ENCODE results near the gene SPP1. TPM values are rescaled to one million over a fixed set of nuclear protein-coding genes. Genes with fewer than 3 reads are reported as not detected.
"Not testable (repeated sequence)": the region's sequence is repeated elsewhere in the genome, so short reads cannot be mapped to it uniquely, and the experiment has no call there.

Gene SPP1
- total RNA-seq, 4 donors from 2014 or later: 1.0 to 16.7 (median 8.9) TPM

DNA sequence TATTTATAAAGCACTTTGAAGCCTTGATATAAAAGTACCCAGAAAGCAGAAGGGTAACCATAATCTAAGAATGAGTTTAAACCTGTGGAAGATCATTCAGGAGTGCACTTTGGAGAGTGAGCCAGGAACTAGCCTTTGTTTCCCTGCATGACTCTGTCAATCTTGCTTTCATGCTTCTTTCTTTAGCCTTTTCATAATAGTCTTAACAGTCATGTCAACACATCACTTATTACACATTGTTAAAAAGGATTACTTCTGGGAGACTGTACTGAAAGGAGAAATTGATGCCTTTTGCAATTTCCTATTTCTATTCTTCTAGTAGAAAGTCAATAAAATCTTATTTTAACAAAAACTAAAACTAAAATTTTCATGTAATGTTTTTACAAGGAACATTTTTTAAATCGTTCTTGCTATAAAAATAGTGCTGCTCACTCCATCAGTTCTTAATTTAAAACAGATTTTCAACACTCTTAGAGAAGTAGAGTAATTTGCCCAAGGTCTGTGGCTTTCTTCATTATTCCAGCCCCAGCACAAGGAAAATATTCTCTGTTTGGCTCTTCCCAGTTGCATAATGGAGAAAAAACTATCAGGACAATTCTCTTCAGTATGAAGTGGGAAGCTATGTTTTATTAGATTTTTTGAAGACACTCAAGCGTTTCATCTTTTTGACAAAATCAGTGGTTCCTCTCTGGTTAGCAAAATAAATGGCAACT, 35.4 kb upstream of the SPP1 start:
- DNase-seq: no peak
- Histone ChIP-seq H3K27me3 (no peaks in the 10 kb centered on the region), H3K4me3 (replicated peaks in 1 of 3) (no peak overlapping the region), H3K9me3 (no peaks in the 10 kb centered on the region), H3K27ac (no peak overlapping the region), H3K4me1 (no peaks in the 10 kb centered on the region), H3K36me3 (no peaks in the 10 kb centered on the region)
- TF ChIP-seq POLR2A (IDR thresholded peaks at IDR 0.05): no peak
- TF ChIP-seq, protein P1, sequence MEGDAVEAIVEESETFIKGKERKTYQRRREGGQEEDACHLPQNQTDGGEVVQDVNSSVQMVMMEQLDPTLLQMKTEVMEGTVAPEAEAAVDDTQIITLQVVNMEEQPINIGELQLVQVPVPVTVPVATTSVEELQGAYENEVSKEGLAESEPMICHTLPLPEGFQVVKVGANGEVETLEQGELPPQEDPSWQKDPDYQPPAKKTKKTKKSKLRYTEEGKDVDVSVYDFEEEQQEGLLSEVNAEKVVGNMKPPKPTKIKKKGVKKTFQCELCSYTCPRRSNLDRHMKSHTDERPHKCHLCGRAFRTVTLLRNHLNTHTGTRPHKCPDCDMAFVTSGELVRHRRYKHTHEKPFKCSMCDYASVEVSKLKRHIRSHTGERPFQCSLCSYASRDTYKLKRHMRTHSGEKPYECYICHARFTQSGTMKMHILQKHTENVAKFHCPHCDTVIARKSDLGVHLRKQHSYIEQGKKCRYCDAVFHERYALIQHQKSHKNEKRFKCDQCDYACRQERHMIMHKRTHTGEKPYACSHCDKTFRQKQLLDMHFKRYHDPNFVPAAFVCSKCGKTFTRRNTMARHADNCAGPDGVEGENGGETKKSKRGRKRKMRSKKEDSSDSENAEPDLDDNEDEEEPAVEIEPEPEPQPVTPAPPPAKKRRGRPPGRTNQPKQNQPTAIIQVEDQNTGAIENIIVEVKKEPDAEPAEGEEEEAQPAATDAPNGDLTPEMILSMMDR (IDR thresholded peaks at IDR 0.05): no peak
- intact Hi-C loops (cut with DNase I): no loop called here
- 68 to 74% methylated on average over 2 of the region's 2 CpGs for whole genome bisulfite sequencing, 2 donors

DNA sequence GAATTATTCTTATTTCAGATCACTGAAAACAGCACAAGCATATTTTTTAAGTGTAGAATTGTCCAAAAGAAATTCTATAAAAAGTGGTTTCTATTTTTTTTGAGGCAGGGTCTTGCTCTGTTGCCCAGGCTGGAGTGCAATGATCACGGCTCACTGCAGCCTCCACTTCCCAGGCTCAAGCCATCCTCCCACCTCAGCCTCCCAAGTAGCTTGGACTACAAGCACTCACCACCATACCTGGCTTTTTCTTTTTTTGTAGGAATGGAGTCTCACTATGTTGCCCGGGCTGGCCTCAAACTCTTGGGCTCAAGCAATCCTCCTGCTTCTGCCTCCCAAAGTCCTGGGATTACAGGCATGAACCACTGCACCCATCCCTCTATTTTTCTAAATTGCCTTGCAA, 34.7 kb upstream of the SPP1 start:
- DNase-seq; H3K36me3 ChIP-seq; H3K27me3 ChIP-seq; H3K27ac ChIP-seq; H3K4me3 ChIP-seq (replicated peaks in 1 of 3); H3K9me3 ChIP-seq; H3K4me1 ChIP-seq; intact Hi-C loops (cut with DNase I): not testable (repeated sequence)
- 94 to 96% methylated on average over 2 of the region's 2 CpGs for WGBS, 2 donors

DNA sequence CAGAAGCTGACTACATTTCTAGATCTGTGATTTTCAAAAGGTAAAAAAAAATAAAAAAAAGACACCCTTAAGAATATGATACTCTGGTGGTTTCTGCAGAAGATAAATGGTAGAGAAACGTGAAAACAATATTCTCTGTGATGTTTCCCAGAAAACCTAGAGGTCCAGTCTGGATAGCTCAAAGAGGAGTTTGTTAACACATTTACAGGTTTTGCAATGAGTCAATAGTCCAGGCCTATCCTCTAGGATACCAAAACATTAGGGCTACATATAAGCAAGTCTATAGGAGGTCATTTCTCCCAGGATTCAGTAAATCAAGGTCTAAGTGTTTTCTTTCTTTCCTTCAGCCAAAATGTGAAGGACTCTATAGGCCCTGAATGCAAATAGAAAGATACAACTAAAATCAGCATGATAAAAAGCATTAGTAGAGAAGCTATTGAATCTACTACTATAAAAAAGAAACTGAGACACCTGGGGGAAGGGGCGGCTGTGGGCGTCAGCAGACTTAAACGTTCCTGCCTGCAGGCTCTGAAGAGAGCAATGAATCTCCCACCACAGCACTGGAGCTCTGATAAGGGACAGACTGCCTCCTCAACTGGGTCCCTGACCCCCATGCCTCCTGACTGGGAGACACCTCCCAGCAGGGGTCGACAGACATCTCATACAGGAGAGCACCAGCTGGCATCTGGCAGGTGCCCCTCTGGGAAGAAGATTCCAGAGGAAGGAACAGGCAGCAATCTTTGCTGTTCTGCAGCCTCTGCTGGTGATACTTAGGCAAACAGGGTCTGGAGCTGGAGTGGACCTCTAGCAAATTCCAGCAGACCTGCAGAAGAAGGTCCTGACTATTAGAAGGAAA, 33.7 kb upstream of the SPP1 start:
- DNase-seq: no peak
- no peak overlapping the region for H3K27ac ChIP-seq
- H3K27me3 ChIP-seq: no peaks in the 10 kb centered on the region
- H3K9me3 ChIP-seq: no peaks in the 10 kb centered on the region
- no peak for TF ChIP-seq POLR2A (IDR thresholded peaks at IDR 0.05)
- TF ChIP-seq, protein P1 (IDR thresholded peaks at IDR 0.05): no peak
- no peak overlapping the region for H3K4me3 ChIP-seq (replicated peaks in 1 of 3)
- H3K36me3 ChIP-seq: no peaks in the 10 kb centered on the region
- no peaks in the 10 kb centered on the region for H3K4me1 ChIP-seq
- intact Hi-C loops (cut with DNase I): no loop called here
- 71 to 72% methylated on average over 5 of the region's 5 CpGs for WGBS, 2 donors

DNA sequence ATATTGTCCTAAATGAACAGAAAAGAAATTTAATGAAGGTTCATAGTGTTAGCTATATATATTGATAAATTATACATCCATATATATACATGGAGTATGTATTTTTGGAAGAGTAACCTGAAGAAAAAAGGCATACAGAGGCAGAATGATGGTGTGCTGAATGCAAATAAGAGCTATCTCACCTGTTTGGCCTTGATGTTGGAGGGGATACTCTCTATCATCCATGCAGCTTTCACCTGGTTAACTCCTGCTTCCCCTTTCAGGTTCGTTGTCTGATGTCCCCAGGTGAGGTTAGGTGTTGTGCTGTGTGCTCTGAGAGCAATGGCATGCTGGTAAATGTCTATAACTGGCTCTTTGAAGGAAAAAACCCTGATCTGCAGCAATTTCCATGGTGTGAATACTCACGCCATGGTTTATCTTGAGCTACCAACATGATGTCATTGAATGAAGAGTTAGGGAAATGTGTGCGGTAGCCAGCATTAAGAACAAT, 31.8 kb upstream of the SPP1 start:
- TF ChIP-seq POLR2A (IDR thresholded peaks at IDR 0.05): no peak
- no peaks in the 10 kb centered on the region for H3K4me1 ChIP-seq
- H3K27me3 ChIP-seq: no peaks in the 10 kb centered on the region
- H3K27ac ChIP-seq: no peak overlapping the region
- H3K9me3 ChIP-seq: no peaks in the 10 kb centered on the region
- intact Hi-C loops (cut with DNase I): no loop called here
- no peak overlapping the region for H3K4me3 ChIP-seq (replicated peaks in 1 of 3)
- H3K36me3 ChIP-seq: no peaks in the 10 kb centered on the region
- no peak for DNase-seq
- WGBS, 2 donors: 90 to 97% methylated on average over 3 of the region's 3 CpGs

DNA sequence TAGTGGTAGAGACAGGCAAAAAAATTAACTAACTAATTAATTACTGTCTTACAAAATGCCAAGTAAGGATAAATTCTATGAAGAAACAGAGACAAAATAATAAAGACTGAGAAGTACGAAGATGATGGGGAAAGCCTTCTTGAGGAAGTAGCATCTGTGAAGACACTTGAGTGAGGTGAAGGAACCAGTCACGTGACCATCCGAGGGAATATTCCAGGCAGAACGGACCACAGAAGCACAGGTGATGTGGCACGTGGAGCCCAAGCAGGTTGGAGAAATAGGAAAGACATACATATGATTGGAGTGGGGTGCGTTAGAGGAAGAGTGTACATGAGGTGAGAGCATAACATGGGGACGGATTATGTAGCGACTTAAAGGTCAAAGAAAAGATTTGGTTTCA, 30.5 kb upstream of the SPP1 start:
- Histone ChIP-seq H3K36me3 (no peaks in the 10 kb centered on the region), H3K27ac (no peak overlapping the region), H3K27me3 (no peaks in the 10 kb centered on the region), H3K4me3 (replicated peaks in 1 of 3) (no peak overlapping the region), H3K9me3 (no peaks in the 10 kb centered on the region), H3K4me1 (peaks cover 0 to 2% of the 10 kb centered on the region in 2 donors)
- 94 to 95% methylated on average over 8 of the region's 8 CpGs for WGBS, 2 donors
- intact Hi-C loops (cut with DNase I): no loop called here
- DNase-seq: no peak
- TF ChIP-seq, protein P1 (IDR thresholded peaks at IDR 0.05): no peak
- TF ChIP-seq POLR2A (IDR thresholded peaks at IDR 0.05): no peak

DNA sequence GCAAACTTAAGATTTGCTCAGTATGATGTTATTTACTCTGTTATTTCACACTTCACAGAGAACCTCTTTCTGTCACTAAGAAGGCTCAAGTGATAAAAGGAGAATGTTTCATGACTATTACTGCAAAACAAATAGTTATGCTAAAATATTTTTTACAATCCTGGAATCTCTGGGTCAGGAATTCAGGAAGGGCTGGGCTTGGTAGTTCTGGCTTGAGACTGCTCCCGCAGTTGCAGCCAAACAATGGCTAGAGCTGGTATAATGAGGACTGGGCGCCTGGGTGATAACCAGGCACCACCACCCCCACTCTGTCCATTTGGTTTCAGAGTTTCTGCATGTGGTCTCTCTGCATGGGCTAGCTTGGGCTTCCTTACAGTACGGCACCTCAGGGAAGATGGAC, 28.7 kb upstream of the SPP1 start:
- 82 to 90% methylated on average over 3 of the region's 3 CpGs for WGBS, 2 donors
- H3K27me3 ChIP-seq: no peaks in the 10 kb centered on the region
- intact Hi-C loops (cut with DNase I): no loop called here
- no peak for DNase-seq
- TF ChIP-seq, protein P1 (IDR thresholded peaks at IDR 0.05): no peak
- TF ChIP-seq POLR2A (IDR thresholded peaks at IDR 0.05): no peak
- no peak overlapping the region for H3K4me3 ChIP-seq (replicated peaks in 1 of 3)
- no peaks in the 10 kb centered on the region for H3K36me3 ChIP-seq
- H3K4me1 ChIP-seq: peaks cover 0 to 5% of the 10 kb centered on the region in 2 donors
- H3K9me3 ChIP-seq: no peaks in the 10 kb centered on the region
- no peak overlapping the region for H3K27ac ChIP-seq

Data from thyroid gland (tissue), 4 donors.